Brain pericyte (primary cell): ENCODE measurements around the gene CRKL.

Experiments used
- DNase-seq: peaks from one replicate; pipeline ENCODE4 v3.0.0-alpha.2; 2012; ENCODE audit warnings: low read depth, low spot score

CRKL gene

GRCh38 chr22:20951151-20951931, 34.1 kb downstream of the CRKL start:
- no peak for DNase-seq

- DNase-seq, result no peak
These were observed 34.7 kb downstream of the CRKL start for GRCh38 chr22:20951932-20952380.

- DNase-seq, result no peak
These were observed 35.5 kb downstream of the CRKL start for GRCh38 chr22:20952544-20953341.

GRCh38 chr22:20953342-20953608, 36.1 kb downstream of the CRKL start:
- no peak for DNase-seq

GRCh38 chr22:20953668-20954500, 36.7 kb downstream of the CRKL start:
- no peak for DNase-seq

GRCh38 chr22:20955548-20955947, 38.3 kb downstream of the CRKL start:
- no peak for DNase-seq

- no peak for DNase-seq
These were observed 39.3 kb downstream of the CRKL start for GRCh38 chr22:20956258-20957101.

- no peak for DNase-seq
These were observed 40.0 kb downstream of the CRKL start for GRCh38 chr22:20957102-20957682.

- DNase-seq, result no peak
These were observed 40.6 kb downstream of the CRKL start for GRCh38 chr22:20957683-20958431.

- DNase-seq, result no peak
These were observed 42.6 kb downstream of the CRKL start for GRCh38 chr22:20959578-20960461.

GRCh38 chr22:20960609-20961008, 43.4 kb downstream of the CRKL start:
- no peak for DNase-seq

- DNase-seq, result no peak
These were observed 45.3 kb downstream of the CRKL start for GRCh38 chr22:20962491-20962945.

- DNase-seq, result no peak
These were observed 46.2 kb downstream of the CRKL start for GRCh38 chr22:20963201-20964052.

- no peak for DNase-seq
These were observed 47.0 kb downstream of the CRKL start for GRCh38 chr22:20964090-20964798.

- no peak for DNase-seq
These were observed 47.5 kb downstream of the CRKL start for GRCh38 chr22:20964799-20965103.

- DNase-seq, result no peak
These were observed 48.1 kb downstream of the CRKL start for GRCh38 chr22:20965104-20965887.
